ENCODE results near the gene MBNL1.
"Not testable (repeated sequence)": the region's sequence is repeated elsewhere in the genome, so short reads cannot be mapped to it uniquely, and the experiment has no call there.

MBNL1 gene

DNA sequence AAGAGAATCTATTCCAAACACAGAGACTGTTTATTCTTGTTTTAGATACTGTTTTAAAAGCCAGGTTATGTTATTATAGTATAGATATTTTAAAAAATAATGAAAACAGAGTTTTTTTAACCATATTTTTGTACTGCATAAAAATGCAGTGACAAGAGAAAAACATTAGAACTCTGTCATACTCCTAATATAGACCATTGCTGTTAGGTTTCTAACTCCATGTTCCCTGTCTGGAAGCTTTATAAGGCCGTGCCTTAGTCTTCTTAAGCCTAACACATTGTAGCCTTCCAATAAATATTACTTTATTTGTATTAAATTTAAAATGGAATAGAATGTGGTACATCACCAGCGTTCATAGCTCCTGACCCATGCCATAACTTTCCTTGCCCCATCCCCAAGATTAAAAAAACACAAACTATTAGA is 53.2 kb downstream of the MBNL1 start:
- DNase-seq, result no peak

DNA sequence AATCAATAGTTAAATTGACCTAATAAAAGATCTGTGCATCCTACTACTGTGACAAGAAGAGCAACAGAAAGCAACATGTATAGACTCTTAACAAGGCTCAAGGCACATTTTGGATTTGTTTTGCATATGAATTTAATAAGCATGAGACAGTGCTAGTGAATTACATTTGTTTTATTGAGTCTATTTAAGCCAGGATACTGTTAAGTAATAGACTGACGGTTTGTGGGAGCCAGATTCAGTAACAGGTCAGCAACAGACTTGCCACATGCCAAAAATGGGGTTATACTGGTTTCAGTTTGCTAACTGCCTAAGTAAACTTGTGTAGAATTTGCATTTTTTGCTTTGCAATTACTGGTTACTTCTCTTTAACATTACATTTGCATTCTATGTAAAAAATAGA is 54.0 kb downstream of the MBNL1 start:
- no peak for DNase-seq

DNA sequence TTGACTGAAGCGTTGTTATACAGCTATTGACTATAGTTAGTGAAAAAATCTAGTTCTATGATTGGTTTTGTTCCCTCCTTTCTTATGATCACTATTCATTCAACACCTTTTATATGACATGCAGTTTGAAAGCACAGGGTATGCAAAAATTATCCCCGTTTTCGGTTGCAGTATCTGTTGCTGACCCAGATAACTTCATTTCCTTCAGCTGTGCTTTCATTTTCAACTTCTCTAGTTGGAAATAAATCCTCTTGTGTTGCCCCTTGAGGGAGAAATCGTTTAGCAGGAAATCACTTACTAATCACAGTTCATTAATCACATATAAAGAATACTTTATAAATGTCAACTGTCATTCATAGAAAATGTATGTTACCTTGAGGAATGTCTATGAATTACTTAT is 55.1 kb downstream of the MBNL1 start:
- no peak for DNase-seq

DNA sequence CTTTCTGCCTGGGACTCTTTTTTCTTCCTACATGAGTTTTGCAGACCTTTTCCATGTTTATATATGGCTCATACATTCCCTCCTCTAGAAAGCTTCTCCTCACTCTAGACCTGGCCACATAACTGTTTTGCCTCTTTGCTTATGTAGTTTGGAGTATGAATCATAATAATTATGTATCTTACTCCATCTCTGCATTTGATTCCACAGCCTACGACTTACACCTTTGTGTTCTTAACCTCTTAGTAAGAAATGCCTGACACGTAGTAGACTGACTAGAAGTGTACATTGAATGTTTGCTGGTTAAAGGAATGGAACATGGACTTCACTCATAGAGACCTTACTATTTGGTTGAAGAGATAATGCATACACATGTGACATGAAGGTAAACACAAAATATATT is 56.4 kb downstream of the MBNL1 start:
- DNase-seq, result no peak

DNA sequence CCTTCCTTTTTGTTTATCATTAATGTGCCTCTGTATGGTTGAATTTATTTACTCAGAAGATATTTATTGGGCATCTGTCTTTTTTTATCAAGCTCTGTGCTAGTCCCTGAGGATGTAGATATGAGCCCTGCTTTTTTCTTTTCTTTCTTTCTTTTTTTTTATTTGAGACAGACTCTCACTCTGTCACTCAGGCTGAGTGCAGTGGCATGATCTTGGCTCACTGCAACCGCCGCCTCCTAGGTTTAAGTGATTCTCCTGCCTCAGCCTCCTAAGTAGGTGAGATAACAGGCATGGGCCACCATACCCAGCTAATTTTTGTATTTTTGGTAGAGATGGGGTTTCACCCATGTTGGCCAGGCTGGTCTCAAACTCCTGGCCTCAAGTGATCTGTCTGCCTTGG is 58.5 kb downstream of the MBNL1 start:
- DNase-seq, result no peak

DNA sequence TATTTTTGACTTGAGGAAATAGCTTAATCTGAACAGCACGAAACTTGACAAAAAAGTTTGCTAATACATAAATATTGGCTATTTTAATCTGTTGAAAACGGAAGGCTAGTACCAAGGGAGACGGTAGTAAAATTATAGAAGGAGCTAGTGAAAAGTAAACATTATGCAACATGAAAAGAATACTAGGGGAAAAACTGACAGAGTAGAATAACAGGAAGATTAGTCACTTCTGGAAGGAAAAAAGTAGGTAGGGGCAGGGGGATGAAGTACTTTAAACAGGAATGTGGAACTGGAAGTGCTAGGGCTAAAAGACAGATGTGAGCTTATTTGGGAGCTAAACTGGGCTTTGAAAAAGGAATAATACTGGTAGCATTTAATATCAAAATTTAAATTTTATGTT is 60.1 kb downstream of the MBNL1 start:
- no peak for DNase-seq

DNA sequence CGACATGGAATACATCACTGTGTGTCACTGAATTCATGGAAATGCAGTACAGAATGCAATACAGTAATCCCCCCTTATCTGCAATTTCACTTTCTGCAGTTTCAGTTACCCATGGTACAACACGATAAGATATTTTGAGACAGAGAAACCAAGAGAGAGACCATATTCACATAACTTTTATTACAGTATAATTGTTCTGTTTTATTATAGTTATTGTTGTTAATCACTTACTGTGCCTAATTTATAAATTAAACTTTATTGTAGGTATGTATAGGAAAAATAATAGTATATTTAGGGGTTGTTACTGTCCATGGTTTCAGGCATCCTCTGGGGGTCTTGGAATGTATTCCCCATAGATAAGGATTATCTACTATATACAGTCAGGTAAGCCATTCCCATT is 61.8 kb downstream of the MBNL1 start:
- no peak for DNase-seq

DNA sequence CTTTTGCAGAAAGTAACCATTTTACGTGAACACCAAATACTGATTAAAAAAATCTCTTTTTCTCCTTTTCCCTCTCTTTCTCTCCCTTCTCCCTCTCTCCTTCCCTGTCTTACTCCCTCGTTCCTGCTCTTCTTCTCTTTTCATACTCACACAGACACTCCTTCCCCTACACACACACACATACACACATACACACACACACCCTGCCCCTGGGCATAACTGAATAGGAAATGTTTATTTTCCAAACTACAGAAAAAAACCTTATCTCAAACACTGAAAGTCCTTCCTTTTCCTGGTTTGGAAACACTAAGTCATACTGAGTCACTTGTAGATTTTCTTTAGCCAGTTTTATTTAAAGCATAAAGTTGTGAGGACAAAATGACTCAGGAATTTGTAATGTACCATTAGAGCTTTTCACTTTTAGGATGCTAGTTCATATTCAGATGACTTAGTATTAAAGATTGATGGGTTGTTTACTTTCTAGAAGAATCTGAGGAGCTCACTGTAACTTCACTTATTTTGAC is 62.4 kb downstream of the MBNL1 start:
- DNase-seq, result no peak

DNA sequence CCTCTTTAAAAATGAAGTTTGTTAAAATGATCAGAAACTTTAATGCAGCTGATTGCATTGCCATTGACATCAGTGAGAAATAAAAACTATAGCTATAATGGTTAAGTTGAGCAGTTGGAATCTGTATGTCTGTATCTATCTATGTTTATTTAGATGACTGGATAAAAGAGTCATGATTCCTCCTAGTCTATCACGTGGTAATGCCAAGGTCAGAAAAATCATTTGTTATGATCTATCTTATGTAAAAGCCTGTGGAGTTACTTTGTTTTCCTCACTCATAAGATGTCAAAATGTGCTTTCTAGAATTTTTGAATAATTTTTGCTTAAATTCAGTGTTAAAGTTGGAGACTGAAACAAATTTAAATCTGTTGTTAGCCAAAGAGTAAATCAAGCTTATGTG is 63.3 kb downstream of the MBNL1 start:
- DNase-seq, result no peak

DNA sequence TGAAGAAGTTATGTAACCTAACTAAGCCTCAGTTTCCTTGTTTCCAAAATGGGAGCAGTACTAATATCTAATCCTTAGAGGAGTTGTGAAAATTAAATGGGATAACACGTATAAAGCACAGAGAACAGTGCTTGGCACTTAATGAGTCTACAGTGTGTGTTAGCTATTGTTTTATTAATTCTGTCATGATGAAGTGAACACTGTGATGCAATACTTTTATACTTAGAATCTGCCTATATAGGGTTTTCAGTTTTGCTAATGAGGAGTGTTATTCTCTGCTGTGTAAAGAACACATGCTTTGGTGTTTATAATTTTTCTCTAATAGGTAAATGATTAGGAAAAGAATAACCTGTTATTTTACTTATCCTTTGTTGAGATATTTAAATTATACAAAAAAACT is 65.2 kb downstream of the MBNL1 start:
- DNase-seq, result no peak

DNA sequence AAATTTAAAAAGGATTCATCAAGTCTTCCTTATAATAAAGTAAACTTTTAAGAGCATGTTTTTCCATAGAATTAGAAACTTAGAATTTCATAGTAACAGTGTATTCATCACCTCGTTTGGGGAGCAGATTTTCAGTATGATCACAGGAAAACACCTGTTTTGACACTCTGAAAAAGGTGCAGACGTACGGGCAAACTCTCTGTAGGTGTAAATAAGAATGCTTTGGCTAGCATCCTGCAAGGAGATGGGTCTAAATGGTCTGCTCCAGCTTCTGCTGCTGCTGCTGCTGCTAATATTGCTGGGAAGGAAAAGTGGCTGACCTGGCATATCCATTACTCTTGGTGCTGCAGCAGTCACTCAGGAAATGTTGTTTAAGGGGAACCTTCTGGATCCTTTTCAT is 66.0 kb downstream of the MBNL1 start:
- DNase-seq, result no peak

DNA sequence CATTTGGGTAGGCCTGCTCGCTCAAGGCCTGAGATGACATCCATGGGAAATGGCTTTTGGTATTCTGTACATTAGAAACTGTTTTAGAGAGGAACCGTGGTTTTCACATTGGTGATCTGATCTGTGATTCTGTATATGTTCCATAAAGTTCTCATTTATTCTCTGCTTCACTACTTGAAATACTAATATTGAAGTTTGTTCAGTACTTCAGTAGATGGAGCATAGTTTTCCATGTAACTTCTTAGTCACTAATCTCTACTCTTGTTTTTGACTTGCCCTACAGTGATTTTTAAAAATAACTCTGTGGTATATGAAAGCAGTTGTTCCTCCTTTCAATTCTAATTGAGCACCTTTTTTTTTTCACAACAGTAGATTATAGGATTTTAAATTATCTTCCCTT is 66.5 kb downstream of the MBNL1 start:
- DNase-seq, result no peak

DNA sequence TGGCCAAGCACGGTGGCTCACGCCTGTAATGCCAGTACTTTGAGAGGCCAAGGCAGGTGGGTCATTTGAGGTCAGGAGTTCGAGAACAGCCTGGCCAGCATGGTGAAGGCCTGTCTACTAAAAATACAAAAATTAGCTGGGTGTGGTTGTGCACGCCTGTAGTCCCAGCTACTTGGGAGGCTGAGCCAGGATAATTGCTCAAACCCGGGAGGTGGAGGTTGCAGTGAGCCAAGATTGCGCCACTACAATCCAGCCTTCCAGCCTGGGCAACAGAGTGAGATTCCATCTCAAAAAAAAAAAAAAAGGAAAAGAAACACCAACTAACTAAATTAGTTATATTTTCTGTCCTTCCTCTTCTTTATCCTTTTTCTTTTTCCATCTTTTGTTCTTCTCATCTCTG is 68.6 kb downstream of the MBNL1 start:
- not testable (repeated sequence) for DNase-seq

DNA sequence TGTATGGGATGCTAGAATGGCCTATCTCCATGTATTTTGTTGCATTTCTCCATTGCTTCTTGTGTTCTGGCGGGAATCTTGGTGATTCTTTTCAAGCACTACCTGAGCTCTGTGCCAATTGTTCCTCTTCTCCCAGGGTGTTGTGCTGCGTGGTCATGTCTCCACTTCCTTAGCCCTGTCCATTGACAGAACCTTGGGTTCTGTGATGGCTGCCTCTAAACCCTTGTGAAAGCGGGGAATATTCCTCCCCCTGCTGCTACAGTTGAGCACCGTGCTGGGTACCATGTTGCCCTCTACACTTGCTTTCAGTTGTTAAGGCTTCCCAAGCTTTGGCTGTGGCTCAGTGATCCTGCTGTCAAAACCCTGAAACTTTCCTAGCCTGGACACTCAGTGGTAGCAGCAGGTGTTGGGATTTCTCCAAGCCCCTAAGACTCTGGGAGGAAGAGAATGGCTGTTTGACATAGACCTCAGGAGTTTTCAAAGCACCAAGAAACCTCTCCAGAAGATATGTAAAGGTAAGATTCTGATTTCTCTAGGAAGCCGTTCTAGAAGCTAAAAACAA is 69.5 kb downstream of the MBNL1 start:
- DNase-seq, result no peak

DNA sequence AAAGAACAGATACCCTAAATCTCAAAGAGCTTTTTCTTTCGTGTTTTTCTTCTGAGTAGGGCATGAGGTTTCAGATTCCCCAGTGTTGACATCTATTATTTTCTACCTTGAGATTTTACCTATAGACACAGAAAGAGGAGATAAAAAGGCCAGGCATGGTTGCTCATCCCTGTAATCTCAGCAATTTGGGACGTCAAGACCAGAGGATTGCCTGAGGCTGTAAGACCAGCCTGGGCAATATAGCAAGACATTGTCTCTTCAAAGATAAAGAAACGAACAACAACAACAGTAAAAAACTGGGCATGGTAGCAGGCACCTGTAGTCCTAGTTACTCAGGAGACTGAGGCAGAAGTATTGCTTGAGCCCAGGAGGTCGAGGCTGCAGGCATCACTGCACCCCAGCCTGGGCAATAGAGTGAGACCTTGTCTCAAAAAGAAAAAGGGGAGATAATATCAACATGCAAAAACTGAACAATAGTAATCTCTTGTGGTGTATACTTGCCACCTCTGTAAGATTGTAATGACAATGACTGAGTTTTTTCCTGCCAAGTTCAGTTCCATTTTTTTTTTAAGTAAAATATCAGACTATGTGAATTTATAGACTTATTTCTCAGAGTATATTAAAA is 71.3 kb downstream of the MBNL1 start:
- DNase-seq, result no peak

DNA sequence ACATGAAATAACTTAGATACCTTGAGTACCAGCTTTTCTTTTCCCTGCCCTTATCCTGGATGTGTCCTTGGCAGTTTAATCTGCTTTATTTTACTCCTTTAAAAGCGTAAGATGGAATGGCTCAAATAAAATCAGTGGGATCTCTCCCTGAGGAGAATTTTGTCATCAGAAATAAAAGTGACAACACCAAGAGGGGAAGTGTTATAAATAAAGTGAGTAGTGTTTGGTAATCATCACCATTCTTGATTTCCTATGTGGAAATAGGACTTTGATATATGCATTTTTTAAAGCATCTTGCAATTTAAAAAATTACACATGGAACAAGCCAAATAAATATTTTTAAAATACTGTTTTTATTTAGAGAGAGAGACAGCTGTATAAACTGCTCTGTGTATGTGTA is 76.5 kb downstream of the MBNL1 start:
- no peak for DNase-seq

DNA sequence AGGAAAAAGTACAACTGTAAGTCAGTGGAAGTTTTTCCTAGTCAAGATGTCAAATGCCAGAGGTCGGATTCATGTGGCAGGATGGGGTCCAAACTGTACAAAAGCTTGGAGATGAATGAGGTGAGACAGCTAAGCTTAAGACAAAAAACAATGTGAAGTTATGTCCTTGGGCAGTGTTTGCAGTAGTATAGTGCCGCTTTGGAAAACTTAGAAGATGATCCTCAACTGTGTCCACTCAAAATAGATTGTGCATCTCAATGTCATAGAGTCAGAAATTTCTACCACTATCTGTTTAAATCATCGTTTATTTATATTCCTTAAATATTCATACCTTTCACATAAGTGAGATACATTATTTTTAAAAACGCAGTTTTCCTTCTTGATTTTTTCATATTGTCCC is 77.3 kb downstream of the MBNL1 start:
- no peak for DNase-seq

DNA sequence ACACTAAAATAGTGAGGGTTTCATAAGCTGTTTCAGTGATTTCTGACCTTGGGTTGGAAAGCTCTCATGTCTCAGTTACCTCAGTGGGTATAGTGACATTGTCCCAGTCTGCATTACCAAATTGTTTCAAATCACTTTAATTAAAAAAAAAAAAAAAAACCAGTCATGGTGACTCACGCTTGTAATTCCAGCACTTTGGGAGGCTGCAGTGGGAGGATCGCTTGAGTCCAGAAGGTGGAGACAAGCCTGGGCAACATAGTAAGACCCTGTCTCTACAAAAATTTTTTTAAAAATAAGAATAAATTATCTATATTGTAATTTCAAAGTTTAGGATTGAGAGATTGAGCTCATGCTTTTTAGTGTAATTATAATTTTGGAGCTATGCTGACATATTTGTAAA is 78.0 kb downstream of the MBNL1 start:
- no peak for DNase-seq

DNA sequence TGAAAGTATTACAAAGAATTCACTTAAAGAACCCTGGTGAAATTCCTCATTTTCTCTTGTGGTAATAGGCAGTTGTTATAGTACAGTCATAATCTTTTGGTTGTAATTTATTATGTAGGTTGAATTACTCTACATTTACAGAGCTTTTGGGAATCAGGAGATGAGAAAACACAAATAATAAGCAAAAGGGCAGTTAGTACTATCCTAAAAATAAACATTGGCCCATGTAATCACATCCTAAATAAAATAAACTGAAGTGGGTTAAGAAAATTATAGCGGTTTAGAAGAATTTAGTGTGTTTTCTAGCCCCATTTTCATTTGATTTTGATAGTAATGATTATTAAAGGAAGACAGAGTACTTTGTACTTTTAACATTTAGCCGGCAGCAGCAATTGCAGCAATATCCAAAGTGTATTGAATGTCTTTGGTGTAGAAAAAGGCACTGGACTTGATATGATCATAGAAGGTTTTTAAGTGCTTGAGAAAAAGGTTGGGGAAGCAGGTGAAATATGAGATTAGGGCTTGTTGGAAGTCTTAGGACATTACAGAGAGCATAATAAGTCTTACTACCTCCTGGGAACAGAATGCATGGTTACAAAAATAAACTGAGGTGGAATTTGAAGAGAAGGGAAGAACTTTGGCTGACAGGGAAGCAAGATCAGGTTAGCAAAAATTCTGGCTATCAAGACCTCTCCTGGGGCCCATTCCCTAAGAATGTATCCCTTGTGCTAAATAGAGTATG is 79.9 kb downstream of the MBNL1 start:
- DNase-seq, result no peak

DNA sequence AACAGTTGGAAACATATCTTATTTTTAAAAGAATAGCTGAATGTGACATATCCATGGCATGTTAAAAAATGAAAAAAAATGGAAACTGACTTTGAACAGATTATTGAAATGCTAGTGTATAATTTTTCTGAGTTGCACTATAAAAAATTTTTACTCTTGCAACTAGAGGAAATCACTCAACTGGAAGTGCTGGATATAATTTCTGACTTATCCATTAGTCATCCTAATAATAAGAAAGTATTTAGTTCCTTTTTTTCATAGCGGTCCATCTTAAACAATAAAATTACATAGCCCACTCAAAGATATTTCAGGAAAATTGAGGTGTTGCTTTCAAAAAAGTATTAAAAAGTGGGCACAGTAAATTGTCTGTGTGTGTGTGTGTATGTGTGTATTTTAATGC is 80.7 kb downstream of the MBNL1 start:
- DNase-seq, result no peak

DNA sequence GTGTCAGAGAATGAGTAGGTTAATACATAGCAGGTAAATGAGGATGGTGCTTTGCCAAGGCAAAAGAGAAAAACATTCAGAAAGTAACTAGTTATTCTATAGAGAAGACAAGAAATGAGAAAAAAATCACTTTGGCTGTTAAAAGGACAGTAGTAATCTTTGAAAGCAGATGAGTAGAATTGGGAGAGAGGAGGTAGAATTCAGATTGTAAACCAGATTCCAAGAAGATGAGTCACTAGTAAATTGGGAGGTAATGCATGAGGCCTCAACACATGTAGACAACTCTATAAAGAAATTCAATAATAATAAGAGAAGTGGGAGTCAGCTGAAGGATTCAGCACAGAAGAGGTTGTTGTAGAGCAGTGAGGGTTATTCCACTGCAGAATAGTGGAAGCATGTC is 81.4 kb downstream of the MBNL1 start:
- DNase-seq, result no peak

DNA sequence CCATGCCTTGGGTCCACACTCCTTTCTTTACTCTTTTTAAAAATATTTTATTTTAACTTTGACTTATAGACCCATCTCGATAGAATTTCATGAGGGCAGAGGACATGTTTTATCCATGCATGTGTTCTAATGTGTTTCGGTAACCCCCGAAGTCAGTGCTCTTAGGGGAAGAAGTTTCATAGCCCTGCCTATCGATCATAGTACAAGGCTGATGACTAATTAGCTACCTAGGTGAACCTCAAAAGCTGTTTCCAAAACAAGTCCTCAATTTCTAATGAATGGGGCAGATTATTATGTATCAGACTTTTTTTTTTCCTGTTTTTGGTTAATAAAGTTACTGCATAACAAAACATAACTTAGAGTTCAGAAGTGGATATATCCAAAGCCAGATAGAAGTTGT is 82.0 kb downstream of the MBNL1 start:
- DNase-seq, result no peak

DNA sequence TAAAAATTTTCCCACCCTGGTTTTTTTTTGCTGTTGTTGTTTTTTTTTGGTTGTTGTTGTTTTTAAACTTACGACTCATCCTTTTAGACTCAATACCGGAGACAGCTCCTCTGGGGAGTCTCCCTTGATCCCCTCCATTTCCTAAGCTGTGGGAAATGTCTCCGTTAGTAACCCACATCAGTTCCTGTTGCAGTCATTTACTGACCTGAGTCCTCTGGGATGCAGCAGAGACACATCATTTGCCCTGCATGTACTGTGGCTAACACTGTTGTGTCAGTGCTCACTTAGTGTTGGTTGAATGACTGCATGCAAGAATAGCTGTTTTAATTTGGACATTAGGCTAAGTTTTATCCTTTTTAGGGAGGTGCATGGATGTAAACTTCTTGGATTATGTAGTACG is 83.8 kb downstream of the MBNL1 start:
- no peak for DNase-seq

DNA sequence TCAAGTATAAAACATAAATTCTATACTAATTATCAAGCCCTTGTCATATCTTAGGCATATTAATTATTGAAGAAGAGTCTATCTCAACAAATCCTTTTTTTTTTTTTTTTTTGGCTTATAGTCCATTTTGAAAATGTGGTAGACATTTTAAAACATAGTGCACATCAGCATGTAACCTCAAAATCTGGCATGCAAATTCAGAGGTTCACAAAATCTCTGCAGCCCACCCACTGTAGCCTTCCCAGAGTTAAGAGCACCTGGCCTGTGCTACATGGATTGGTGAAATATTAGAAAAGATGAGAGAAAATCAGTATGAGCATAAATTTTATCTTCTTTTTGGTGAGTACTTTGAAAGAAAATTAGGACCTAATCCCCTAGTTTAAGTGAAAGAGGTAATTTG is 84.8 kb downstream of the MBNL1 start:
- DNase-seq, result no peak
